Colon (tissue), 2 donors: Measurements from ENCODE around the gene TCF12.
"Not testable (repeated sequence)": the region's sequence is repeated elsewhere in the genome, so short reads cannot be mapped to it uniquely, and the experiment has no call there.

ENCODE experiments used
- FAIRE-seq: peaks from 2 replicates; lab custom pipeline; 2012; peaks lifted over from hg19 to GRCh38; lab: Jason Lieb, UNC
- donor health status: control.
- donor health status: control.

TCF12 gene

GRCh38 chr15:57094321-57095257, 176.1 kb downstream of the TCF12 start:
- FAIRE-seq: no peak

DNA sequence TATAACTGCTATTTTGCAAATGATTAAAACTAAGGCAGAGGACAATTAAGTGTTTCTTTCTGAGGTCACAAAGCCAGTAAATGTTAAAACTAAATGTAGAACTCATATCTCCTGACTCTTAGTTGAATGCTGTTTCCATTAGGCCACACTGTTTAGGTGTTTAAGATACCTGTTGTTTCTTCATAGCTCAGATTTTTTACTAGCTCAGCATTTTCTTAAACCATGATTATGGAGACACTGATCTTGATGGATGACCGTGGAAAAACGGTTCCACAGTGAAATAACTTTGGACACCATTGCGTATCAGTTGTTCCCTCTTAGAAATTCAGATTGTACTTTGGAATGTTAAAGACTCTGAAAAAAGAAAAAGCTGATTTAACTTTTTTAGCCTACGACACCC, 177.5 kb downstream of the TCF12 start:
- no peak for FAIRE-seq

GRCh38 chr15:57097246-57097645, 178.8 kb downstream of the TCF12 start:
- no peak for FAIRE-seq

- not testable (repeated sequence) for FAIRE-seq
These were observed 179.6 kb downstream of the TCF12 start for GRCh38 chr15:57097919-57098543.

DNA sequence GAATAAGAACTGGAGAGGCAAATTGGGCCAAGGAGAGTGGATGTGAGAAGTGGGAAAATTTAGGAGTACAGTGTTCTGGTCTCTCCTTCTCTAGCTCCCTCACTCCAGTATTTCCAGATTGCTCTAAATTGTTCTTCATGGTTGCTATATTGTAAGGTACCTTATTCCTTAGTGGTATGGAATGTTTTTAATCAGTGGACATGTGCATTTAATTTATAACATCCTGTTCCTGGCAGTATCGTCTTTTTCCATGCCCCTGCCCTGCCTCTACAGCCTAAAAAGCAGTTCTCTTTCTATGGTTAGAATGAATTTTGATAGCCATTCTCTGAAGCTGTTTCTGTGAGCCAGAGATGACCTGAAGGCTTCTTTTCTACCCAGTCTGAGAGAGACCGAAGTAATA, 180.5 kb downstream of the TCF12 start:
- no peak for FAIRE-seq

DNA sequence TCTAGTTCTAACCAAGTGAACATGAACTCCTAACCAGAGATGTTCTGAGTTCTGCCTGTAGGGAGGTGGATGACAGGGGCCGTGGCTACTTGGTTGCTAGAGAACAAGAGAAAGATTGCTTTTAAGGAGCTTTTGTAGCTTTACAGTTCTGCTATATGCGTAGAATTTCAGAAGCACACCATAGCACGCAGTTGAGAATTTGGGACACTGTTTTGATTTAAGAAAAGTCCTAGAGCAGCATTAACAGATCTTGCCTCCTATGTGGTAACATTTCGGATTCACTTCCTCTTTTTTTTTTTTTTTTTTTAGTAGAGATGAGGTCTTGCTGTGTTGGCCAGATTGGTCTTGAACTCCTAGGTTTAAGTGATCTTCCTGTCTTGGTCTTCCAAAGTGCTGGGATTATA, 181.7 kb downstream of the TCF12 start:
- FAIRE-seq: no peak

- FAIRE-seq: no peak
These were observed 184.4 kb downstream of the TCF12 start for GRCh38 chr15:57102858-57103257.

- FAIRE-seq: no peak
These were observed 189.9 kb downstream of the TCF12 start for GRCh38 chr15:57108296-57108695.

GRCh38 chr15:57109005-57109404, 190.6 kb downstream of the TCF12 start:
- no peak for FAIRE-seq

- no peak for FAIRE-seq
These were observed 192.6 kb downstream of the TCF12 start for GRCh38 chr15:57111002-57111401.

DNA sequence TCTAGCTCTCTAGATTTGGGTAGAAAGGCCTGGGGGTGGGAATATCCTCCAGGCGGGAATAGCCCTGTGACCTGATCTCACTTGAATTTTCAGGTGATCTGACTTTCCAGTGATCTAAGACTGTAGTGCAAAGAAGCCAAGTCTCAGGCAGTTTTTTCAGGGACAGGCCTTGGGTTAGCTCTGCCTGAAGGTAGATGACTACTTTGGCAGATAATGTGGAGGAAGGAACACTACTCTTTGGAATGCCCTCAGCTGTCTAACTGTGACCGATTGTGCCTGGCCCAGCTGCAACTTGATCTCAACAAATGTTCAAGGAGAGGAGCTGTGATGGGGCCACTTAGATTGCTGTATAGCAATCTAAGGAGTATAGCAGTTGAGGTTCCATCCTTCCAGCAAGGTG, 193.7 kb downstream of the TCF12 start:
- FAIRE-seq: no peak

DNA sequence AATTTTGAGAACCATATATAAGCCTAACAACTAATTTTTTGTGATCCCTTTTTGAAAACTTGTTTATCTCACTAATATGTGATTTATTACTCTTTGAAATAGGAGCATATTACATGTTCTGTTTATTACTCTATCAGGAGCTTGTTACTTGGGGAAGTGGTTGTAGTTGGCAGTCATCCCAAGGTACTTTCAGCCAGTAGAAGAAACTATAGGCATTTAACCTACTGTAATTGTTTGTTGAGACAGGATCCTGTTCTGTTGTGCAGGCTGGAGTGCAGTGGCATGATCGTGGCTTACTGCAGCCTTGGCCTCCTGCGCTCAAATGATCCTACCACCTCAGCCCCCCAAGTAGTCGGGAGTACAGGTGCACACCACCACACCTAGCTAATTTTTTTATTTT, 195.6 kb downstream of the TCF12 start:
- no peak for FAIRE-seq

- FAIRE-seq: no peak
These were observed 199.8 kb downstream of the TCF12 start for GRCh38 chr15:57118013-57118799.

DNA sequence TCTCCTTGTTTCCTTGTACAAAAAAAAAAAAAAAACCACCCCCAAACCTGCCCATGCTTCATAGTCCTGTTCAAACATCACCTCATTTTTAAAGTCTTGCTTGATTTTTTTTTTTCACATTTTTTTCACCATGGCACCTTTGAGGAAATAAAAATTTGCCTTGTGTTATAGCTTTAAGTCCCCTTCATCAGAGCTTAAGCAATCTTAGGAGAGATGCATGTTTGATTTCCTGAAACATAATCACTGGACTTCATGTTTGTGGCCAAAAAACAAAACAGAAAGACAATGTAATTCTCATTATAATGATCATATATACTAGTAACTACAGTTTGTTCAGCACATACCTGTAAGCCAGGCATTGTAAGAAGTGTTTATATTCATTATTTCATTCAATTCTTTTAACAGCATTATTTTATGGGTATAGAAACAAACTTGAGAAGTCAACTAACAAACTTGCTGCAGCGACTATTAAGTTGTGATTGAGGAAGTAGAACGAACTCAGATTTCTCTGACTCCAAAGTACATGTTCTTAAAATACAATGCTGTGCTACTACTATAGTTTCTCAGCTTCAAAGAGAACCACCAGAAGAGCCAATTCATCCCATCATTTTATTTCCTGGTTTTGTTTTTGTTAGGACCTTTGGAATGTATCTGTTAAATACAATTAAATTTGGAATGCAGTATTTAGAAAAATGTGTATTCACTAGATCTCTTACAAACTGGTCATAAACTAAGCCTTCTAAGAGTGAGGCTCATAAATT, 203.8 kb downstream of the TCF12 start:
- FAIRE-seq: no peak

DNA sequence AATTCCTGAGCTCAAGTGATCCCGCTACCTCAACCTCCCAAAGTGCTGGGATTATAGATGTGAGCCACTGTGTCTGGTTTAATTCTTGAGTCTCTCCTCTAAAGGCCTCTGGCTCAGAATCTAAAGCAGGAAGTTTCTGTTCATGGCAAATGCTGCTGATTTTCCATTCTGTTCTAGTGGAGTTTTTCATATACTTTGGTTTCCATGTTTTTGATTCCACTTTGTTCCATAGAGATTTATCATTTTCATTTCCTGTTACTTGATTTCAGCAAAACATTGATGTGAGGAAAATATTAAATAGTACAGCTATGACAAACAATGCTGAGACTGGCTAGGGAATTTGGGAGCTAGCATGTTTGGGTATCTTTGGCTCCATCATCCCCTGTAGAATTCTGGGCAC, 205.6 kb downstream of the TCF12 start:
- FAIRE-seq: no peak

DNA sequence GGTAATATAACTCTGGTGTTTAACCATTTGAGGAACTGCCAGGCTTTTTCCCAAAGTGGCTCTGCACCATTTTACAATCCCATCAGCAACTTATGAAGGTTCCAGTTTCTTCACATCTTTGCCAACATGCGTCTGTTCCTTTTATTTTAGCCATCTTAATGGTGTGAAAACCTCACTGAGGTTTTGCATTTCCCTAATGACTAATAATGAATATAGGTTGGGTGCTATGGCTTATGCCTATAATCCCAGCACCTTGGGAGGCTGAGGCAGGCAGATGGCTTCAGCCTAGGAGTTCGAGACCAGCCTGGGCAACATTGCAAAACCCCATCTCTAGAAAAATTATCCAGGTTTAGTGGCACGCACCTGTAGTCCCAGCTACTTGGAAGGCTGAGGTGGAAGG, 210.6 kb downstream of the TCF12 start:
- FAIRE-seq: no peak

DNA sequence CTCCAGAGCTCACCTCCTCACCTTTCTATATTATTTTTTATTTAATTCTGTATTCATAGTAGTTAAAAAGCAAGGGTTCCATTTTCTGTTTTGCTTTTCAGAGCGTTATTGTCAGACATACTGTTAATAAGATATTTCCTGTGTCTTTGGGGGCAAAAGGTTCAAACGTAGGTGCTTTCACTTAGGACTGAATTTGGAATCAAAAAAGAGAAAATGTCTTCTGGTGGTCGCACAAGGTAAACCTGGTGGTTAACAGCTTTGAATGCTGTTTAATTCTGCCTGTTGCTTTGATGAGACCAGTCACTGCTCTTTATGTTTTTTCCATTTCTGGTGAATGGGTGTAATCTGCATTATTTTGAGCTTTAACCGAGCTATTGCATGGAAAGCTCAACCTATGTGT, 212.5 kb downstream of the TCF12 start:
- FAIRE-seq: no peak

DNA sequence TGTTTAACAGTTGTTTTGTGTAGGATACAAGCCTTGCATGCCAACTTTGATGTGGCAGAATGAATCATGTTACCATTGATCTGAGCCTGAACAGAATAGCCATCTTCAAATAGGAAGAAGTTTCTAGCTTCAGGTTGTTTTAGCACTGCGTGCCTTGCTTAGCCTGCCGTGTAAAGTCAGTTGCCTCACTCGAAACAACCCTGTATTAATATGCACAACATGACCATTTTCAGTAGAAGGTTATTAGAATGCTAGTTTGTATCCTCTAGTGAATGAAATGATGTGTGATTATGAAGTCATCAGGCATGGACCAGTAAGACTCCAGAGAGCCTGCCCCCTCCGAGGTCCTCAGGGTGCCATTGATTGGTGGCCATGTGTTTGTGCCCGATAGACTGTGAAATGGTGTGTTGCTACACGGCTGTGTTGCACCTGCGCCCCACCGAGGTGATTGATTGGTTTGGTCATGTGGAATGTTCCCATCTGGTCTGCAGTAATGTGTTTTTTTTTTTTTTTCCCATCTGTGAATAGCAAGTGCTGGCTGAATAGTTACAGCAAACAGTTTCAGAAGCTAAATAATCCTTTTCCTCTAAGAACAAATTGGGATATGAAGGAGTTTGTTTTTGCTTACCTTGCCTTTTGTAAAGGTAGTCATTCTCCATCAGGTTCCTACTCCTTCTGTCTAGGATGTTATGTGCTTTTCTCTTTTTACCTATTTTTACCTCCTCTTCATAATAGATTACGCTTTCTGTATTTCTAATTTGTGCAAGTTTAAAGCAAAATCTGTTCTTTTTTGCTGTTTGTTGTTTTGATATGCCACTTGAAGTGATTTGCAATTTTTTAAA, 214.9 kb downstream of the TCF12 start:
- no peak for FAIRE-seq

DNA sequence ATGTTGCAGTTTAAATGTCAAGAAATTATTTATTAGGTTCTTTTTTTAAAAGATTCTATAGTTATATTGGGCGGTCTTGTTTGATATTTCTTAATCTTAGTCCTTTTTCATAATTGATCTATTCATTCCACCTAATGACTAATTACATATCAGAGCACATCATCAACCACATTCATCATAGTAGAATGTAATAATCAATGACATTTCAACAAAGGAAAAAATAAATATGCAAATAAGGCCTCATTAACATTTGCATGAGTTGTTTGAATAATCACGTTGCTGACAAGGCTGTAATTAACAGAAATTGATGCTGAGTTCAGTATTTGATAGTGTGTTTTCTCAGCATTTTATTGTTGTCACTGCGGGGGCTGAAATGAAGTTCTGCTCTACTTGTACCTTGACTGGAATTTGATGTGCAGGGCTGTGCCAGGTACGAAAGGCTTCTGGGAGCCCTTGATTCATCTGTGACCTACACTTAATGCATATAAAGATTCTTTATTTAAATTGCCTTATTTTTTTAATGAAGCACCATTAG, 215.7 kb downstream of the TCF12 start:
- FAIRE-seq: peak; percentile 73

GRCh38 chr15:57134851-57135250, 216.4 kb downstream of the TCF12 start:
- no peak for FAIRE-seq

- FAIRE-seq: no peak
These were observed 217.4 kb downstream of the TCF12 start for GRCh38 chr15:57135800-57136199.
